ENCODE results near the gene KRT6A. TPM values are rescaled to one million over a fixed set of nuclear protein-coding genes. Genes with fewer than 3 reads are reported as not detected.
"Not testable (repeated sequence)": the region's sequence is repeated elsewhere in the genome, so short reads cannot be mapped to it uniquely, and the experiment has no call there.

The KRT6A gene
- polyA plus RNA-seq, 4 donors = 0.13 to 6.7 (median 3.2) TPM; not detected in 1

- Histone ChIP-seq H3K36me3 (ENCODE audit: control insufficient read depth in 3 of 3, insufficient read depth in 2 of 3, low read depth in 1 of 3, low read length in 3 of 3) (no peaks in the 10 kb centered on the region), H3K4me1 (ENCODE audit: control insufficient read depth in 3 of 3, insufficient read depth in 2 of 3, low read depth in 1 of 3, low read length in 2 of 3) (no peaks in the 10 kb centered on the region), H3K27ac (ENCODE audit: low read depth in 1 of 3, low read length in 2 of 3) (no peak overlapping the region), H3K9me3 (ENCODE audit: control insufficient read depth in 2 of 2, insufficient read depth in 1 of 2, low read depth in 1 of 2, low read length in 1 of 2) (no peaks in the 10 kb centered on the region), H3K4me3 (ENCODE audit: low read depth in 1 of 3, low read length in 3 of 3) (no peak overlapping the region), H3K27me3 (ENCODE audit: control insufficient read depth in 3 of 3, insufficient read depth in 3 of 3, low read length in 3 of 3) (peaks cover 0 to 2% (median 0%) of the 10 kb centered on the region in 3 donors)
- 83 to 87% (median 86%) methylated on average over 5 of the region's 5 CpGs for WGBS, 3 donors
- no peak for DNase-seq
- FAIRE-seq = no peak
These were observed 34.2 kb downstream of the KRT6A start for GRCh38 chr12:52458861-52459260.

GRCh38 chr12:52455821-52456220 is 37.2 kb downstream of the KRT6A start:
- H3K4me3 ChIP-seq (ENCODE audit: low read depth in 1 of 3, low read length in 3 of 3) = no peak overlapping the region
- no peaks in the 10 kb centered on the region for H3K4me1 ChIP-seq (ENCODE audit: control insufficient read depth in 3 of 3, insufficient read depth in 2 of 3, low read depth in 1 of 3, low read length in 2 of 3)
- no peaks in the 10 kb centered on the region for H3K36me3 ChIP-seq (ENCODE audit: control insufficient read depth in 3 of 3, insufficient read depth in 2 of 3, low read depth in 1 of 3, low read length in 3 of 3)
- WGBS, 3 donors = 68 to 90% (median 69%) methylated on average over 1 of the region's 1 CpG
- DNase-seq (no peak), FAIRE-seq (no peak)
- no peaks in the 10 kb centered on the region for H3K9me3 ChIP-seq (ENCODE audit: control insufficient read depth in 2 of 2, insufficient read depth in 1 of 2, low read depth in 1 of 2, low read length in 1 of 2)
- H3K27me3 ChIP-seq (ENCODE audit: control insufficient read depth in 3 of 3, insufficient read depth in 3 of 3, low read length in 3 of 3) = no peaks in the 10 kb centered on the region
- no peak overlapping the region for H3K27ac ChIP-seq (ENCODE audit: low read depth in 1 of 3, low read length in 2 of 3)

GRCh38 chr12:52454411-52455201 is 38.5 kb downstream of the KRT6A start:
- 33 to 45% (median 43%) methylated on average over 3 of the region's 3 CpGs for WGBS, 3 donors
- no peaks in the 10 kb centered on the region for H3K4me1 ChIP-seq (ENCODE audit: control insufficient read depth in 3 of 3, insufficient read depth in 2 of 3, low read depth in 1 of 3, low read length in 2 of 3)
- no peaks in the 10 kb centered on the region for H3K27me3 ChIP-seq (ENCODE audit: control insufficient read depth in 3 of 3, insufficient read depth in 3 of 3, low read length in 3 of 3)
- no peaks in the 10 kb centered on the region for H3K36me3 ChIP-seq (ENCODE audit: control insufficient read depth in 3 of 3, insufficient read depth in 2 of 3, low read depth in 1 of 3, low read length in 3 of 3)
- DNase-seq = no peak
- no peaks in the 10 kb centered on the region for H3K9me3 ChIP-seq (ENCODE audit: control insufficient read depth in 2 of 2, insufficient read depth in 1 of 2, low read depth in 1 of 2, low read length in 1 of 2)
- no peak overlapping the region for H3K27ac ChIP-seq (ENCODE audit: low read depth in 1 of 3, low read length in 2 of 3)
- no peak overlapping the region for H3K4me3 ChIP-seq (ENCODE audit: low read depth in 1 of 3, low read length in 3 of 3)
- no peak for FAIRE-seq

GRCh38 chr12:52452101-52452500 is 41.0 kb downstream of the KRT6A start, which contains the start of gene KRT6B:
Gene KRT6B, minus strand, starts transcription at chr12:52452146. Its CDS starts 68 bp downstream, at chr12:52452078.
- no peak for FAIRE-seq
- Histone ChIP-seq H3K36me3 (ENCODE audit: control insufficient read depth in 3 of 3, insufficient read depth in 2 of 3, low read depth in 1 of 3, low read length in 3 of 3) (no peaks in the 10 kb centered on the region), H3K4me3 (ENCODE audit: low read depth in 1 of 3, low read length in 3 of 3) (no peak within 1 kb of the TSS), H3K9me3 (ENCODE audit: control insufficient read depth in 2 of 2, insufficient read depth in 1 of 2, low read depth in 1 of 2, low read length in 1 of 2) (no peaks in the 10 kb centered on the region), H3K4me1 (ENCODE audit: control insufficient read depth in 3 of 3, insufficient read depth in 2 of 3, low read depth in 1 of 3, low read length in 2 of 3) (no peaks in the 10 kb centered on the region), H3K27me3 (ENCODE audit: control insufficient read depth in 3 of 3, insufficient read depth in 3 of 3, low read length in 3 of 3) (no peaks in the 10 kb centered on the region), H3K27ac (ENCODE audit: low read depth in 1 of 3, low read length in 2 of 3) (no peak within 1 kb of the TSS)
- 86 to 93% (median 92%) methylated on average over 6 of the region's 6 CpGs for WGBS, 3 donors
- DNase-seq = no peak

GRCh38 chr12:52448228-52448627 is 44.8 kb downstream of the KRT6A start:
- no peaks in the 10 kb centered on the region for H3K9me3 ChIP-seq (ENCODE audit: control insufficient read depth in 2 of 2, insufficient read depth in 1 of 2, low read depth in 1 of 2, low read length in 1 of 2)
- DNase-seq = no peak
- FAIRE-seq = no peak
- no peaks in the 10 kb centered on the region for H3K27me3 ChIP-seq (ENCODE audit: control insufficient read depth in 3 of 3, insufficient read depth in 3 of 3, low read length in 3 of 3)
- H3K4me3 ChIP-seq (ENCODE audit: low read depth in 1 of 3, low read length in 3 of 3) = no peak overlapping the region
- WGBS, 3 donors = 21 to 39% (median 30%) methylated on average over 3 of the region's 3 CpGs
- no peaks in the 10 kb centered on the region for H3K36me3 ChIP-seq (ENCODE audit: control insufficient read depth in 3 of 3, insufficient read depth in 2 of 3, low read depth in 1 of 3, low read length in 3 of 3)
- no peak overlapping the region for H3K27ac ChIP-seq (ENCODE audit: low read depth in 1 of 3, low read length in 2 of 3)
- H3K4me1 ChIP-seq (ENCODE audit: control insufficient read depth in 3 of 3, insufficient read depth in 2 of 3, low read depth in 1 of 3, low read length in 2 of 3) = peaks cover 0 to 3% (median 0%) of the 10 kb centered on the region in 3 donors

DNA sequence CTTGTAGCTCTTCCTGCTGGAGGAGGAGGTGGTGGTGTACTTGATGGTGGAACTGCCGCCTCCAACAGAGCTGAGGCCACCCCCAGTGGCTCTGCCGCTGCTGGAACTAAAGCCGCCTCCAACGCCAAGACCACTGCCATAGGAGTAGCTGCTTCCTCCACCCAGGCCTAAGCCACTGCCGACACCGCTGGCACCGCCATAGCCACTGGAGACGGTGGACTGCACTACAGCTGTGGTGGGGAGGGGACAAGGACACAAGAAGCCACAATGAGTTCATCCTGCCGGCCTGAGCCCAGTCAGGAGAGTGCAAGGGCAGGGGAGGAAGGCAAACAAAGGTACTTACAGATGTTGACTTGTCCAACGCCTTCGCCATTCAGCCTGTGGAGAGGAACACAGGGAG is 45.9 kb downstream of the KRT6A start:
- not testable (repeated sequence) for H3K36me3 ChIP-seq (ENCODE audit: control insufficient read depth in 3 of 3, insufficient read depth in 2 of 3, low read depth in 1 of 3, low read length in 3 of 3); H3K4me3 ChIP-seq (ENCODE audit: low read depth in 1 of 3, low read length in 3 of 3); H3K27me3 ChIP-seq (ENCODE audit: control insufficient read depth in 3 of 3, insufficient read depth in 3 of 3, low read length in 3 of 3); H3K4me1 ChIP-seq (ENCODE audit: control insufficient read depth in 3 of 3, insufficient read depth in 2 of 3, low read depth in 1 of 3, low read length in 2 of 3); DNase-seq; FAIRE-seq; H3K27ac ChIP-seq (ENCODE audit: low read depth in 1 of 3, low read length in 2 of 3); H3K9me3 ChIP-seq (ENCODE audit: control insufficient read depth in 2 of 2, insufficient read depth in 1 of 2, low read depth in 1 of 2, low read length in 1 of 2)
- WGBS, 3 donors = 90 to 96% (median 92%) methylated on average over 10 to 11 of the region's 11 CpGs

DNA sequence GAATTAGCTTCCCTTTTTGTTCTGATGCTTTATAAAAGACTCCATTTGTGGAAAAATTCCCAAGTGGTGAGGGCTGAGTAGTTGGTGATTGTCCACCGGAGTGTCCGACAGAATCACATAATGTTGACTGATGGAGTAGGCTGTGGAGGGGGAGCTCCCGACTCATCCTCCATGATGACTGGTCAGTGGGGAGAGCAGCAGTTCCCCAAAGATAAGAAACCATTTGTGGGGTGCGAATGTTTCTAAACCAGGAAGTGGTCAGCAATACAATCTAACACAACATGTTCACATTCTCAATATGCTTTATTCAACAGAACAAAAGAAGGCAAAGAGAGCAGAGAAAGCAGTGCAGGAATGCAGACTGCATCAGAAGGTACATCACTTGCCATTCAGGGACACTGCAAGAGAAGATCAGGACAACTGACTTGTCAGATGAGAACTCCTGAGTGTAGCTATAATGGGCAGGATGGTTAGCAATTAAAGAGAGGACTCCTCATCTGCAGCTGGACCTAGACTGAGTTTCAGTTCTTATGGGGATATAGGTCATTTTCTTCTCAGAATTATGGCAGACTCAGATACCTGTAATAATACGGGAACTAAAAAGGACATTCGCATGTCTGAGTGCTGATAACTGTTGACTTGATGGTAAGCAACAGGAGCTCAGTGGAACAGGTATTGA is 46.6 kb downstream of the KRT6A start:
- peaks cover 0 to 3% (median 0%) of the 10 kb centered on the region in 3 donors for H3K4me1 ChIP-seq (ENCODE audit: control insufficient read depth in 3 of 3, insufficient read depth in 2 of 3, low read depth in 1 of 3, low read length in 2 of 3)
- H3K36me3 ChIP-seq (ENCODE audit: control insufficient read depth in 3 of 3, insufficient read depth in 2 of 3, low read depth in 1 of 3, low read length in 3 of 3) = no peaks in the 10 kb centered on the region
- H3K27me3 ChIP-seq (ENCODE audit: control insufficient read depth in 3 of 3, insufficient read depth in 3 of 3, low read length in 3 of 3) = peaks cover 0 to 4% (median 3%) of the 10 kb centered on the region in 3 donors
- H3K27ac ChIP-seq (ENCODE audit: low read depth in 1 of 3, low read length in 2 of 3) = no peak overlapping the region
- H3K4me3 ChIP-seq (ENCODE audit: low read depth in 1 of 3, low read length in 3 of 3) = no peak overlapping the region
- DNase-seq (no peak), FAIRE-seq (no peak)
- no peaks in the 10 kb centered on the region for H3K9me3 ChIP-seq (ENCODE audit: control insufficient read depth in 2 of 2, insufficient read depth in 1 of 2, low read depth in 1 of 2, low read length in 1 of 2)
- 80 to 88% (median 81%) methylated on average over 6 of the region's 6 CpGs for WGBS, 3 donors

DNA sequence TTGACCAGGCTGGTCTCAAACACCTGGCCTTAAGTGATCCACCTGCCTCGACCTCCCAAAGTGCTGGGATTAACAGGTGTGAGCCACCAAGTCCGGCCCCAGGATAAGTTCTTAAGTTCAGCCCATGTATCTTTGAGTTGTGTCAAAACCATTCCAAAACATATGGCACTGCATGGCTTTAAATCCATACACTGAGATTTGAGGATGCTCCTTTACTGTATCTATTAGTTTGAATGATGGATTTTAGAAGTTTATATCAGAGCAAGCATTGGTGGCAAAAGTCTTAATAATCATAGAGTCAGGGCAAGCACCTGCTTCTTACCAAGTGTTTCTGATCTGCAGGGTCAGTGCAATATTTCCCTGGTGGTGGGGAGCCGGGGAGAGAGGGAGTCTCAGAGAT is 47.2 kb downstream of the KRT6A start:
- DNase-seq (no peak), FAIRE-seq (no peak)
- H3K27me3 ChIP-seq (ENCODE audit: control insufficient read depth in 3 of 3, insufficient read depth in 3 of 3, low read length in 3 of 3) = peaks cover 0 to 4% (median 3%) of the 10 kb centered on the region in 3 donors
- H3K4me1 ChIP-seq (ENCODE audit: control insufficient read depth in 3 of 3, insufficient read depth in 2 of 3, low read depth in 1 of 3, low read length in 2 of 3) = peaks cover 0 to 3% (median 0%) of the 10 kb centered on the region in 3 donors
- H3K36me3 ChIP-seq (ENCODE audit: control insufficient read depth in 3 of 3, insufficient read depth in 2 of 3, low read depth in 1 of 3, low read length in 3 of 3) = no peaks in the 10 kb centered on the region
- no peaks in the 10 kb centered on the region for H3K9me3 ChIP-seq (ENCODE audit: control insufficient read depth in 2 of 2, insufficient read depth in 1 of 2, low read depth in 1 of 2, low read length in 1 of 2)
- no peak overlapping the region for H3K4me3 ChIP-seq (ENCODE audit: low read depth in 1 of 3, low read length in 3 of 3)
- WGBS, 3 donors = 55 to 67% (median 60%) methylated on average over 3 of the region's 3 CpGs
- H3K27ac ChIP-seq (ENCODE audit: low read depth in 1 of 3, low read length in 2 of 3) = no peak overlapping the region

Measured in small intestine (tissue), 7 donors.